Stimulated activated CD8-positive, alpha-beta memory T cell treated with anti-CD3 and anti-CD28 coated beads, Interleukin-4, amount 100 ng/mL, for 24 hours (primary cell): ENCODE measurements around the gene MPC2.
"Not testable (repeated sequence)": the region's sequence is repeated elsewhere in the genome, so short reads cannot be mapped to it uniquely, and the experiment has no call there.

ENCODE experiments used
- DNase-seq: peaks from one replicate; pipeline ENCODE4 v3.0.0-alpha.2; 2020; ENCODE audit warnings: low read depth

Gene MPC2

GRCh38 chr1:167934426-167935215 lies 2.3 kb downstream of the MPC2 start:
- DNase-seq, result no peak

GRCh38 chr1:167933788-167934187 lies 3.1 kb downstream of the MPC2 start:
- DNase-seq, result no peak

- DNase-seq, result no peak
Observed at GRCh38 chr1:167929725-167930124, 7.1 kb downstream of the MPC2 start.

GRCh38 chr1:167928919-167929318 lies 8.0 kb downstream of the MPC2 start:
- not testable (repeated sequence) for DNase-seq

- DNase-seq, result no peak
Observed at GRCh38 chr1:167928457-167928852, 8.4 kb downstream of the MPC2 start.

GRCh38 chr1:167927046-167927754 lies 9.7 kb downstream of the MPC2 start:
- DNase-seq, result no peak

- DNase-seq, result no peak
Observed at GRCh38 chr1:167926486-167926997, 10.3 kb downstream of the MPC2 start.

- DNase-seq, result no peak
Observed at GRCh38 chr1:167924543-167925231, 12.2 kb downstream of the MPC2 start.

GRCh38 chr1:167924102-167924501 lies 12.8 kb downstream of the MPC2 start:
- DNase-seq, result no peak

- DNase-seq, result no peak
Observed at GRCh38 chr1:167923324-167924056, 13.4 kb downstream of the MPC2 start.

- no peak for DNase-seq
Observed at GRCh38 chr1:167922611-167923074, 14.2 kb downstream of the MPC2 start.

- no peak for DNase-seq
Observed at GRCh38 chr1:167922023-167922422, 14.8 kb downstream of the MPC2 start.

- no peak for DNase-seq
Observed at GRCh38 chr1:167916766-167917511, 19.9 kb downstream of the MPC2 start.

GRCh38 chr1:167915569-167915968 lies 21.3 kb downstream of the MPC2 start:
- DNase-seq, result no peak

- DNase-seq, result no peak
Observed at GRCh38 chr1:167913895-167914496, 22.9 kb downstream of the MPC2 start, which contains the start of gene ADCY10. Gene ADCY10, minus strand, starts transcription at chr1:167914134. Its CDS starts 8,994 bp downstream, at chr1:167905140.

GRCh38 chr1:167912294-167912693 lies 24.6 kb downstream of the MPC2 start:
- no peak for DNase-seq

- no peak for DNase-seq
Observed at GRCh38 chr1:167911413-167911812, 25.5 kb downstream of the MPC2 start.

- no peak for DNase-seq
Observed at GRCh38 chr1:167910530-167910929, 26.3 kb downstream of the MPC2 start.

- no peak for DNase-seq
Observed at GRCh38 chr1:167909691-167910180, 27.1 kb downstream of the MPC2 start.

GRCh38 chr1:167905671-167906070 lies 31.2 kb downstream of the MPC2 start:
- no peak for DNase-seq
